Omental fat pad (tissue), 4 donors: Measurements from ENCODE around the gene LY6G5C. TPM values are rescaled to one million over a fixed set of nuclear protein-coding genes. Genes with fewer than 3 reads are reported as not detected.

Experiments
- ATAC-seq: fragments of 150-250 bp; one replicate; pipeline ENCODE4 v1.9.1; 2016; ENCODE audit warnings: mild to moderate bottlenecking, moderate library complexity; ENCODE audit not compliant: low FRiP score
- DNase-seq: peaks from one replicate; pipeline ENCODE4 v3.0.0-alpha.2; 2019; ENCODE audit warnings: low spot score
- CTCF ChIP-seq, 3 donors: fragments of 450-650 bp; IDR thresholded peaks; one replicate each; pipeline ENCODE4 v1.5.1; 2016 to 2017; ENCODE audit warnings: antibody characterized with exemption in 3 of 3, mild to moderate bottlenecking in 3 of 3, moderate library complexity in 2 of 3
- small RNA-seq: library from RNA; depleted of rRNA; stranded (forward); fragments of <200 nt; gene quantifications from one replicate; pipeline ENCODE3, GENCODE V24; 2016
- total RNA-seq, 4 donors: library from RNA; depleted of rRNA; stranded (reverse); fragments of >200 nt; gene quantifications; one replicate each; pipeline ENCODE4 v1.1.0, GENCODE V29; 2016

LY6G5C gene
- total RNA-seq, 4 donors from 2014 or later, result 0.84 to 4.5 (median 1.3) TPM; not detected in 1

DNA sequence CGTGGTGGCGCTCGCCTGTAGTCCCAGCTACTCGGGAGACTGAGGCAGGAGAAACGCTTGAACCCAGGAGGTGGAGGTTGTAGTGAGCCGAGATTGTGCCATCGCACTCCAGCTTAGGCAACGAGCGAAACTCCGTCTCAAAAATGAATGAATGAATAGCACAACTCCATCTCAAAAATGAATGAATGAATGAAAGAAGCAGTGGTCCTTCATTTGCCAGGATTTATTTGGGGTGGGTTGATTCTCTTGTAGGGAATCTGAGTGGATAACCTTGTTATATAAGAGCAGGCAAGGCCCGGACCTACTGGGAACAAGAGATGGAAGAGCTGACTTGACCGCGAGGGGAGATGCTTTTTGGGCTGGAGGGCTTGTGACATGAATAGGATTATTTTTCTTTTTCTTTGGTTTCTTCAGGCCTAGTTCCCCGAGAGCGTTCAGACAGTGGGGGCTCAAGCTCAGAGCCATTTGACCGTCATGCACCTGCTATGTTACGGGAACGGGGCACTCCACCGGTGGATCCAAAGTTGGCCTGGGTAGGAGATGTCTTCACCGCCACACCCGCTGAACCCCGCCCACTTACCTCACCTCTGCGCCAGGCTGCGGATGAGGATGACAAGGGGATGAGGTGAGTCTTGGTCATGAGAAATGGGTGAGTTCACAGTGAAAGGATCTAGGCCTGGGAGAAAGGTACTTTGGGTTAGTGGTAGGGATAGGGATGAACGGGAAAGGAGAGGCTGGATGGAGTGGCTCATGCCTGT lies 50.5 kb downstream of the LY6G5C start:
- DNase-seq (no peak), ATAC-seq (no peak)
- no peak for TF ChIP-seq CTCF (IDR thresholded peaks at IDR 0.05)

GRCh38 chr6:31629014-31629413 lies 51.9 kb downstream of the LY6G5C start:
- TF ChIP-seq CTCF (IDR thresholded peaks at IDR 0.05), result no peak
- DNase-seq (no peak), ATAC-seq (no peak)

GRCh38 chr6:31627690-31628287 lies 53.1 kb downstream of the LY6G5C start:
- DNase-seq, result no peak
- no peak for ATAC-seq
- TF ChIP-seq CTCF (IDR thresholded peaks at IDR 0.05), result no peak

DNA sequence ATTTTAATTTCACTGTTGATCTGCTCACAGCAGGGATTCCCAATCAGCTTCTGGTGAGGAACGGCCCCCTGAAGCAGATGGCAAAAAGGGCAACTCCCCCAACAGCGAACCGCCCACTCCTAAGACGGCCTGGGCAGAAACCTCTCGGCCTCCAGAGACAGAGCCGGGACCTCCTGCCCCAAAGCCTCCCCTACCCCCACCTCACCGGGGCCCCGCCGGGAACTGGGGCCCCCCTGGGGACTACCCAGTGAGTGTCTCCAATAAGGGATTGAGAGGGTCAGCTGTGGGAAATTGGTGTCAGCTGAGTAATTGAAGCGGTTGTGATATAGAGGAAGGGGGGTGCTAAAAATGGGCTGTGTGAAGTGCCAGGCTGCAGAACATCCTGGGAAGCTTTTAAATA lies 53.9 kb downstream of the LY6G5C start:
- DNase-seq, result no peak
- no peak for ATAC-seq
- TF ChIP-seq CTCF (IDR thresholded peaks at IDR 0.05), result no peak

Small RNAs within 50 kb of the gene (small RNA-seq; reads per million reads assigned to genes)
- gene LY6G6D (not detected), gene MIR4646 (not detected), gene MIR6832 (not detected), gene RF00019 (not detected)

Other genes with a start within 250 kb of the LY6G5C start
- 1 to 10 TPM; 3.3 to 5.8 (median 5.8) TPM for gene MICB, start 182.9 kb downstream of the LY6G5C start, total RNA-seq
- not detected for gene MCCD1, start 152.1 kb downstream of the LY6G5C start, total RNA-seq
- 100 to 1,000 TPM; 244 to 322 (median 271) TPM for gene DDX39B, start 139.1 kb downstream of the LY6G5C start, total RNA-seq
- gene ATP6V1G2, start 134.5 kb downstream of the LY6G5C start, total RNA-seq, result 1 to 10 TPM in 2 of 4 donors, under 1 TPM in 1, not detected in 1; 0.74 to 2.6 (median 2.4) TPM
- gene NFKBIL1, start 133.5 kb downstream of the LY6G5C start, total RNA-seq, result 10 to 100 TPM; 11.0 to 21.6 (median 16.3) TPM
- not detected for gene LTA, start 108.8 kb downstream of the LY6G5C start, total RNA-seq
- gene TNF, start 105.5 kb downstream of the LY6G5C start, total RNA-seq, result 1 to 10 TPM in 1 of 4 donors, under 1 TPM in 2, not detected in 1; 0.65 to 1.5 (median 0.96) TPM
- 1 to 10 TPM in 3 of 4 donors, under 1 TPM in 1; 0.72 to 5.5 (median 1.9) TPM for gene LTB, start 98.6 kb downstream of the LY6G5C start, total RNA-seq
- gene LST1, start 94.8 kb downstream of the LY6G5C start, total RNA-seq, result 10 to 100 TPM; 16.3 to 34.2 (median 19.2) TPM
- not detected for gene NCR3, start 88.1 kb downstream of the LY6G5C start, total RNA-seq
- gene AIF1, start 65.8 kb downstream of the LY6G5C start, total RNA-seq, result 10 to 100 TPM; 57.3 to 95.1 (median 81.8) TPM
- 100 to 1,000 TPM in 1 of 4 donors, 10 to 100 TPM in 3; 44.8 to 111 (median 65.4) TPM for gene PRRC2A, start 60.4 kb downstream of the LY6G5C start, total RNA-seq
- gene BAG6, start 28.4 kb downstream of the LY6G5C start, total RNA-seq, result 100 to 1,000 TPM; 137 to 231 (median 157) TPM
- 1 to 10 TPM; 2.4 to 5.0 (median 3.6) TPM for gene APOM, start 25.2 kb downstream of the LY6G5C start, total RNA-seq
- gene C6orf47, start 20.3 kb downstream of the LY6G5C start, total RNA-seq, result 10 to 100 TPM; 16.8 to 24.7 (median 21.2) TPM
- gene GPANK1, start 16.1 kb downstream of the LY6G5C start, total RNA-seq, result 10 to 100 TPM in 3 of 4 donors, 1 to 10 TPM in 1; 7.1 to 23.6 (median 15.6) TPM
- gene CSNK2B, start 15.0 kb downstream of the LY6G5C start, total RNA-seq, result 100 to 1,000 TPM; 130 to 202 (median 184) TPM
- 10 to 100 TPM in 3 of 4 donors, 1 to 10 TPM in 1; 7.4 to 16.9 (median 11.3) TPM for gene LY6G5B, start 11.1 kb downstream of the LY6G5C start, total RNA-seq
- 10 to 100 TPM; 41.8 to 62.8 (median 57.4) TPM for gene ABHD16A, start 22.3 kb upstream of the LY6G5C start, total RNA-seq
- gene LY6G6F, start 25.8 kb upstream of the LY6G5C start, total RNA-seq, result not detected
- not detected for gene LY6G6D, start 34.3 kb upstream of the LY6G5C start, total RNA-seq
- under 1 TPM in 1 of 4 donors, not detected in 3; 0.74 TPM for gene LY6G6C, start 40.7 kb upstream of the LY6G5C start, total RNA-seq
- gene MPIG6B, start 42.3 kb upstream of the LY6G5C start, total RNA-seq, result under 1 TPM in 1 of 4 donors, not detected in 3; 0.84 TPM
- gene DDAH2, start 48.2 kb upstream of the LY6G5C start, total RNA-seq, result 100 to 1,000 TPM; 103 to 148 (median 115) TPM
- gene CLIC1, start 55.5 kb upstream of the LY6G5C start, total RNA-seq, result 100 to 1,000 TPM; 244 to 443 (median 336) TPM
- 10 to 100 TPM in 1 of 4 donors, 1 to 10 TPM in 3; 5.4 to 17.0 (median 7.3) TPM for gene MSH5, start 58.9 kb upstream of the LY6G5C start, total RNA-seq
- gene SAPCD1, start 81.6 kb upstream of the LY6G5C start, total RNA-seq, result not detected
- 1 to 10 TPM in 1 of 4 donors, under 1 TPM in 2, not detected in 1; 0.36 to 1.6 (median 0.56) TPM for gene VWA7, start 96.3 kb upstream of the LY6G5C start, total RNA-seq
- 10 to 100 TPM; 31.6 to 47.0 (median 34.6) TPM for gene VARS1, start 114.7 kb upstream of the LY6G5C start, total RNA-seq
- 10 to 100 TPM; 19.8 to 35.1 (median 30.4) TPM for gene LSM2, start 125.9 kb upstream of the LY6G5C start, total RNA-seq
- gene HSPA1L, start 134.2 kb upstream of the LY6G5C start, total RNA-seq, result 1 to 10 TPM in 3 of 4 donors, under 1 TPM in 1; 0.48 to 3.0 (median 1.9) TPM
- gene HSPA1A, start 134.5 kb upstream of the LY6G5C start, total RNA-seq, result 1,000 to 10,000 TPM in 1 of 4 donors, 100 to 1,000 TPM in 3; 155 to 1,684 (median 309) TPM
- 1,000 to 10,000 TPM in 1 of 4 donors, 100 to 1,000 TPM in 3; 174 to 1,642 (median 258) TPM for gene HSPA1B, start 146.7 kb upstream of the LY6G5C start, total RNA-seq
- 10 to 100 TPM; 44.1 to 63.8 (median 55.2) TPM for gene NEU1, start 181.8 kb upstream of the LY6G5C start, total RNA-seq
- under 1 TPM in 3 of 4 donors, not detected in 1; 0.19 to 0.84 (median 0.38) TPM for gene SLC44A4, start 197.9 kb upstream of the LY6G5C start, total RNA-seq
- gene EHMT2, start 216.6 kb upstream of the LY6G5C start, total RNA-seq, result 10 to 100 TPM; 17.4 to 25.9 (median 20.0) TPM
- gene ZBTB12, start 221.0 kb upstream of the LY6G5C start, total RNA-seq, result 1 to 10 TPM in 3 of 4 donors, under 1 TPM in 1; 0.48 to 1.9 (median 1.4) TPM
- gene C2, start 246.7 kb upstream of the LY6G5C start, total RNA-seq, result 10 to 100 TPM; 30.6 to 96.1 (median 46.0) TPM